HG02623 (cell line): ENCODE data around the gene GALNT9.
"Not testable (repeated sequence)": the region's sequence is repeated elsewhere in the genome, so short reads cannot be mapped to it uniquely, and the experiment has no call there.

Source experiments
- ATAC-seq: cut with Tn5 transposase; IDR thresholded peaks from one replicate; pipeline ENCODE4 v1.9.1; 2021; ENCODE audit warnings: moderate library complexity; ENCODE audit not compliant: unreplicated experiment

The GALNT9 gene

DNA sequence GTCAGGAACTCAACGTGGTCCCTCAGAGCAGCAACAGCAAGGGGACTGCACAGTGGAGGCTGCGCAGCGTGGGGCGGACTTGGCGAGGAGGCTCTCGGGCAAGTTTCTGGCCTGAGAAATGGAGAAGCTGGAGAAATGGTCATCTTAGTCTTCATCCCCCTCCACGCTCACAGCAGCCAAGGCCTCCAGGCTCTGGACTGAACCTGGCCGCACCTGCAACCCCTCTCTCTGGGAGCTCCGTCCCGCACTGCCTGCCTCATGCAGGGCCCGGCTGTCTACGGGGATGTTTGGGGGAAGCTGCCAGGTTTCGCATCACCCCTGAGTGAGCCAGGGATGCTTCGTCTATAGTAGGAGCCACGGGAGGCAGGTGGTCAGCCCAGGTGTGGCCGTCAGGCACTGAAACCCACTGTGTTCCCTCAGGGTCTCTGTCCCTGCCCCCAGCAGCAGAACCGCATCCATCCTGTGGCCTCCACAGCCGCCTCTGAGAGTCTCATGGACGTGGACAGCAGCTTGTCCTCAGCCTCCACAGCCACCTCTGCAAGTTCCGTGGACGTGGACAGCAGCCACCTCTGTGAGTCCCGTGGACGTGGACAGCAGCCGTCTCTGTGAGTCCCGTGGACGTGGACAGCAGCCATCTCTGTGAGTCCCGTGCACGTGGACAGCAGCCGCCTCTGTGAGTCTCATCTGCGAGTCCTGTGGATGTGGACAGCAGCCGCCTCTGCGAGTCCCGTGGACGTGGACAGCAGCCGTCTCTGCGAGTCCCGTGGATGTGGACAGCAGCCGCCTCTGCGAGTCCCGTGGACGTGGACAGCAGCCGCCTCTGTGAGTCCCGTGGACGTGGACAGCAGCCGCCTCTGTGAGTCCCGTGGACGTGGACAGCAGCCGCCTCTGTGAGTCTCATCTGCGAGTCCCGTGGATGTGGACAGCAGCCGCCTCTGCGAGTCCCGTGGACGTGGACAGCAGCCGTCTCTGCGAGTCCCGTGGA, 29.1 kb upstream of the GALNT9 start:
- ATAC-seq: not testable (repeated sequence)

DNA sequence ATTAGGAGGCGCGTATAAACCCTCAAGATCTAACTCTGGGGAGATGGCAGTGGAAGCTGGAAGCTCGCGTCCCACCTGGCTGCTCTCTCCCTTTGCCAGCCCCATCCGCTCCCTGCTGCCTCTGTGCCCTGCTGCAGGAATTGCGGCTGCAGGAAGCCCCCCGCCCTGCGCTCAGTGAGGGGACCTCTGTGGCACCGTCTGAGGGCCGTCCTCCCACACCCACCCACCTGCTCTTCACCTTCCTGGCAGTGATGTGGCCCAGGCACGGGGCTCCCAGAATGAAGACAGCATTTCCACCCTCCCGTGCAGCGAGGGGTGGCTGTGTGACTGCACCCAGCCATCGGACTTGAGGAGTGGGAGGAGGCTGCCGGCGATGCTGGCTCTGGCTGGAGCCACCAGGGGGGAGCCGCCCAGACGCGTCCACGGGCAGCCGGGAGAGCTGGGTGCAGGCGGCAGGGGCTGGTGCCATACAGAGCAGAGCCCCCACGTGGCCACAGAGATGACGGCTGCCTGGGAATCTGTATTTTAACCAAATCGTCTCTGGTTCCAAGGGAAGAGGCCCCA, 28.3 kb upstream of the GALNT9 start:
- ATAC-seq: no peak

DNA sequence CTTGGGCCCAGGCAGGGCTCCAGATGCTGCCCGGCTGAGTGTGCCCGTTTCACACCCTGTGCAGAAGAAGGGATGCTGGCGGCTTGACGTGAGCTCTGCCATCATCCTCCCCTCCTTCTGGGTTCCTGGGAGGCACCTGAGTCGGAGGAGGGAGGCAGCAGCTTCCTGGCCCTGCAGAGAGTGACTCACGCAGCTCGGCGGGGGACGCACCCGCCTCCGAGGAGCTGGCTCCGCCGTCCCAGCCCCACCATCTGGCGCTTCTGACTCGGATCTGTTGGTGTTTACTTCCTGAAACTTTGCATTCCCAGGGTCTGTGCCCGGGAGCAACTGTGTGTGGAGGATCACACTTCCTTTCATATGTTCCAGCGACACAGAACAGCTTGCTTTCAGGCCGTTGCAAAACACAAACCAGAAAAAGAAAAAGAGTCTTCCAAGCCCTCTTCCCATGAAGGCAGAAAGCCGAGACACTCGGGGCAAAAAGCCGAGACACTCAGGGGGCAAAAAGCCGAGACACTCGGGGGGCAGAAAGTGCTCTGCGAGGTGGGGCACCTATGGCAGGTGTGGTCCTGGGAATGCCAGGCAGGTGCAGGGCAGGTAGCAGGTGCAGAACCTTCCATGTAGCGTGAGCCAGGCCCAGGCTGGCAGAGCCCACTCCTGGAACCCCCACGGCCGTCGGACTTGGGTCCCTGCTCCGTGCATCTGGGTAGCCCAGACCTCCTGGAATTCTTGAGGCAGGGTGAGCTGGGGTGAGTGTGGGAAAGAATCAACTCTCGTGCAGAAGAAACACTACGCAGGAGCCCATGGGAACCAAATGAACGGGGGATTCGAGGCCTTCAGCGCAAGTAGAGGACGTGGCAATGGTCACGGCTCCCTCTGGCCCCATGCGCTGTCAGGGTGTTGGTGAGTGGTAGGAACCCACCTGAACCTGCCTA, 27.6 kb upstream of the GALNT9 start:
- ATAC-seq: no peak

DNA sequence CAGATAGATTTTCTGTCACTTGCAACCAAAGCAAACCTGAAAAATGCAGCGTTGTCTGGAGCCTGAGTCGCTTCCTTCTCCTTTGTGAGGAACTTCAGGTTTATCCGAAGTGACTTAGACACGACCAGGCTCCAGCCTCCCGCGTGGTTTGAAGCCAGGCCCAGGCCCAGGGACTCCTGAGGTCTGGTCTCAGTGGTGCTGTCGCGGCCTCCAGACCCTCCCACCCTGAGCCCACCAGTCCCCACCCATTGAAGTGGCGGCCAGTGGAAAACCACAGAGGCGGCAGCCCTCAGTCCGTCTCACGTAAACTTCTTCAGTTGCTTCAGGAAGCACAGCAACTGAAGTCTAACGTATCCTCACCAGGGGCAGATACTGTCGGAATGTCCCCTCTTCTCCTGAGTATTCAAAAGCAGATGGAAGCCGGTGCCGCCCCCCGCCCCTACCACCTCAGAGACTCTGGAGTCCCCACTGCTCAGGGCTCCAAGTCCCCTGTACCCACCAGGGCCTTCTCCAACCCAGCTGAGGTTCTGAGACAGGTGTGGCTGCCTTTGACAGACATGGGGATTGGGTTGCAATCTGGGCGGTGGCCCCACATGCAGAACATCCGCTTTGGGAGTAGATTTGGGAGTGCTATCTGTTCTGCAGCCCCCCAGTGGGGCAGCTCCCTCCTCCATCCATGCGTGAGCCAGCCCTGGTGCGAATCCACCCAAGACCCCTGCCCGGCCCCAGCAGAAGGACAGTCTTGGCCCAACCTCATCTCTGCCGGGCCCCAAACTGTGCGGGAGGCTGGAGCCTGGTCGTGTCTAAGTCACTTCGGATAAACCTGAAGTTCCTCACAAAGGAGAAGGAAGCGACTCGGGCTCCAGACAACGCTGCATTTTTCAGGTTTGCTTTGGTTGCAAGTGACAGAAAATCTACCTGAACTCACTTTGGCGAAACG, 26.6 kb upstream of the GALNT9 start:
- no peak for ATAC-seq

DNA sequence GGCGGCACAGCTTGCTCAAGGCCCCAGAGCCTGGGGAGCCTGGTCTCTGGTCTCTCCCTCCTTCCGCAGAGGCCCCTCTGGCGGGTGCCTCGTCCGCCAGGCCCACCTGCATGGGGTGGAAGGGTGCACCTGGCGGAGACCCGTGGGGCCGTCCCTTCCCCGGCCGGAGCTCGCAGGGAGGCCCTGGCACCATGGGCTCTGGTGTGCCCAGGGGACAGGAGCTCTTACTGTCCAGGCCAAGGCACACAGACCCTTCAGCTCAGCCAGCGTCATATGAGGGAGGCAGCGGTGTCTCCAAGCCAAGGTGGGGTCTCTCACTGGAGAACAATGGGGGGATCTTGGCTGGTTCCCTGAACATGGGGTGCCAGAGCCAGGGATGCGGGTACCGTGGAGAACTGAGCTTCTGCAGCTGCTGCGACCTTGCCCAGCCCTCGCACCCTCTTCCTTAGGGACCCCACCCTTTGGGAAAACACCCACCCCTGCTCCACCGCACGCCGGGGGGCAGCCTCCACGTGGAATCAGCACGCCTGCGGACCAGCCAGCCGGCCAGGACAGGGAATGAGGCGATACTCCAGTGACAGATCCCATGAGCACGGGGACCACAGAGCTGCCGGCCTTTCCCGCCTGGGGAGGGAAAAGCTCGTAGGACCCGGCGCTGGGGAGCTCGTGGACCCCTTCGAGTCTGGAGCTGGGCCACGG, 25.7 kb upstream of the GALNT9 start:
- ATAC-seq: no peak

DNA sequence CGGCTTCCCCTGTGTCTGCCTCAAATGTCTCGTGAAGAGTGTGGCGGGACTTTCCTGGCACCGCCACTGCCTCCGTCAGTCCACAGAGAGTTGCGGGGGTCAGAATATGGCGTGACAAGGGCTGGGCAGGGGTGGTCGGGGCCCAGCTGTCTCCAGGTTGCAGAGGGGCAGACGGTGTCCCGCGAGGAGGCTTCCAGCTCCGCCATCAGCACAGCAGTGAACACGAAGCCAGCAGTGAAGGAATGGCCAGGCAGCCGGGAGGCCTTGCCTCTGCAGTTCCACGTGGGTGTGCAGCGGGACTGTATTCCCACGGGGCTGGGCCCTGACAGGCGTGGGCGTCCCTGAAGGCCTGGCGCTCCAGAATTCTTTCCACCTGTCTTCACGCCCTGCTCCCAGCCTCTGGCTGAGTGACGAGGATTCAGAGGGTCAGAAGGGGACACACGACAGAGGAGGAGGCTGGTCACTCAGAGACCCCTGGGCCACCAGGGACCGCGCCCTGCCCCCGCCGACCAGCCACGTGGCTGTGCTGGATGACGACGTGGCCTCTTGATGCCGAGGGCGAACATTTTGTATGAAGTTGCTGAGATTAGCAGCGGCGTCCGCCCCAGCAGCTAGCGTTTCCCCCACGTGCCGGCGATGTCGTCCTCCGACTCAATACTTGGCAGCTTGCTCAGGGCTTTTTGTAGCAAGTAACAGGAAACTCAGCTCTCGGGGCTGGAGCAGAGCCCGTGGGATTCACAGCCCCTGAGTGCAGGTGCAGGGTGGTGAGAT, 25.0 kb upstream of the GALNT9 start:
- no peak for ATAC-seq

DNA sequence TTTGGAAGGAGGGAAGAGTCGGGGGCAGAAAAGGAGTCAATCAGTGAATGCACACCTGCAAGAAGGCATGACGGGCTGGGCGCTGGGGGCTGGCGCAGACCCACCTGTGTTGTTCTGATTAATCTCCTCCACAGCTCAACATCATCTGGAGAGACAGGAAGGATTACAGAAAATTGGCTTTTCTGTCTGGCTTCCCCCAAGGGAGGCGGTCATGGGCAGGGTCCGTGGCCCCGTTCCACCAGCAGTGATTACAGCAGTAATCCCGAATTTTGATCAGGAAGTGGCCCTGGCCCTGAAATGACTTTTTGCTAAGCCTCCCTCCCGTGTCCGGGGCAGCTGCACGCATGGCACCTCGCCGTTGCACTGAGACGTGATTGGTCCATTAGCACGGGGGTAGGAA, 24.4 kb upstream of the GALNT9 start:
- no peak for ATAC-seq

DNA sequence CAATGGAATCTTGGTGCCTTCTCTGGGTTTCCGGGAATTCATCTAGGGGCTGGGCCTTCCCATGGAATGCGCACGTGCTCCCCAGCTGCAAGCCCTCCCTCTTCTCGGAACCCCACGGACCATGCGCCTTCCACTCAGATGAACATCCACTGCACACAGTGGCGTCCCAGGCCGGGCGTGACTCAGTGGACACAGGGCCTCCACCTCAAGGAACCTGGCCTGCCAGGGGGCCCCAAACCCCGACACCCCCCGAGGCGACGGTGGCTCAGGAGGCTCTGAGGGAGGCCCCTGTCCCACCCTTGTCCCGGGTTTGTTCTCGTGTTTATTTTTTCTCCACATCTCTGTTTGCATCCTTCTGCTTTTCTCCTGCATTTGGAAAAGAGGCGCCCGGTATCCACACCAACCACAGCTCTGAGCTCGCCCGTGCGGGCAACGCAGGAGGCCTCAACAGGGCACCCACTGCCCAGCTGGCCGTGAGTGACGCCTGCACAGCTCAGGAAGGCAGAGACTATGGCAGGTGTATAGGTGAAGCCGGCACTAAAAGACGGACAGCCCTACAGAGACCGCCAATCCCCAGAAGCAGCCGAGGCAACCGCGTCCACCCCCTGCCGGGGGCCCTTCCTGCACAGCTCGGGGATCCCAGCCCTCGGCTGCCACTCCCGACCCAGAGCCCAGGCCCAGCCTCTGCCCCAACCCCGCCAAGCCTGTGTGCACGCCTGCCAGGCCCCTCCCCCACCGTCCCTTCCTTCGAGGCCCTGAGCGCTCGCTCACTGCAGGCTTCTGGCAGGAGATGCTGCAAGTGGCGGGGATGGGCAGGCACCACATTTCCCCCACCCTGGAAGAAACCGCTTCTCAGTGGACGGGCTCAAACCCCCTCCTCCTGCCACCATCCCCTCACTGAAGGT, 23.8 kb upstream of the GALNT9 start:
- no peak for ATAC-seq

DNA sequence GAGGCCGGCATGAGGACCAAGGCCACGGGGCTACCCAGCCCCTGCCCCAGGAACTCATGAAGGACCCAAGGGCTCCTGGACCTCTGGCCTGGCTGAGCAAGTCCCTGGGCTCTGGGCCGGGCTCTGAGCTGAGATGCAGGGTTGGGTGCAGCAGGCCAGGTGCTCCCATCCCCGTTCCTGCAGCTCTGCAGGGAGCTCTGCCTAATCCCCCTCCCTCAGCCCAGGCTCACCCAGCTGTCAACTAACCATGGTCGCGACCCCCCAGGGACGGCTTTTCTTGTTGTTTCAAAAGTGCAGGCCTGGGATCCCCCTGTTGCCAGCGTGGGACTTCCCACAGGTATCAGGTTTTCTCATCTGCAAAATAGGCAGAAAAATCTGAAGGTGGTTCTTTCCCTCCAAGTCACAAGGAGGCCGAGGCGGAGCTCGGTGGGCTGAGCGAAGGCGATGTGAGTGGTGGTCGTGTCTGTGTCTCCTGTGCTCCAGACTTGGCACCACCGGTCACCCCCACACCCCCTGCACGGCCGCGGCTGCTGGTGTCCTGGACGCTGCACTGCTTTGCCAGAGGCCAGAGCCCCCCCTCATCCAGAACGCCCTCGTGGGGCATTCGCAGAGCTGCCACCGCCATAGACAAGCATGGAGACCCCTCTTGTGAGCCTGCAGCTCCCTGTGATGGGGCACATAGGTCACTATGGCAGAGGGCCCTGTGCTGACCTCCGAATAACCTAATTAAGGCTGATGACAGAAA, 22.5 kb upstream of the GALNT9 start:
- no peak for ATAC-seq

DNA sequence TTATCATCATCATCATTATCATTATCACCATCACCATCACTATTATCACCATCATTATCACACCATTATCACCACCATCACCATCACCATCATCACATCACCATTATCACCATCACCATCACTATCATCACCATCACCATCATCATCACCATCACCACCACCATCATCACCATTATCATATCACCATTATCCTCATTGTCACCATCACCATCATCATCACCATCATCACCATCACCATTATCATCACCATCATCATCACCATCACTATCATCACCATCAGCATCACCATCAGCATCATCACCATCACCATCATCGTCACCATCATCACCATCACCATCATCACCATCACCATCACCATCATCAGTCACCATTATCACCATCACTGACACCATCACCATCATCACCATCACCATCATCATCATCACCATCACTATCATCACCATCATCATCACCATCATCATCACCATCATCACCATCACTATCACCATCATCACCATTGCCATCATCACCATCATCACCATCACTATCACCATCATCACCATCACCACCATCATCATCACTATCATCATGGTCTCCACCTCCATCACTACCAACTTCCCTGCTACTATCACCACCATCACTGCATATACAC, 20.2 kb upstream of the GALNT9 start:
- no peak for ATAC-seq

DNA sequence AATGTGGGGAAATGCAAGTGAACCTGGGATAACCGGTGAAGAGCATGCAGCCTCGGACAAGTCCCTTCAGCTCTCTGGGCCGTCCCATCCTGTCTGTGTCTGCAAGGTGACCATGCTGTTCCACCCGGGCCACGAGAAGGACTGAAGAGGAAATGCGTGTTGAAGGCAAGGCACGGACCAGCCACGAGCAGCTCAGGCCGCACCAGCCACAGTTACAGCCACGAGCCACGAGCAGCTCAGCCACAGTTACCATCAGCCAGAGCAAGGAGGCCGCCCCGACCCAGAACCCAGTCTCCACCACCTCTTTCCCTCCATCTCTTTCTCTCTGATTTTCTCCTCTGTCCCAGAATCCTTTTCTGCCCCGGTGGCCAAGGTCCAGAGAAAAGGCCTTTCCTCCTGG, 18.8 kb upstream of the GALNT9 start:
- no peak for ATAC-seq

DNA sequence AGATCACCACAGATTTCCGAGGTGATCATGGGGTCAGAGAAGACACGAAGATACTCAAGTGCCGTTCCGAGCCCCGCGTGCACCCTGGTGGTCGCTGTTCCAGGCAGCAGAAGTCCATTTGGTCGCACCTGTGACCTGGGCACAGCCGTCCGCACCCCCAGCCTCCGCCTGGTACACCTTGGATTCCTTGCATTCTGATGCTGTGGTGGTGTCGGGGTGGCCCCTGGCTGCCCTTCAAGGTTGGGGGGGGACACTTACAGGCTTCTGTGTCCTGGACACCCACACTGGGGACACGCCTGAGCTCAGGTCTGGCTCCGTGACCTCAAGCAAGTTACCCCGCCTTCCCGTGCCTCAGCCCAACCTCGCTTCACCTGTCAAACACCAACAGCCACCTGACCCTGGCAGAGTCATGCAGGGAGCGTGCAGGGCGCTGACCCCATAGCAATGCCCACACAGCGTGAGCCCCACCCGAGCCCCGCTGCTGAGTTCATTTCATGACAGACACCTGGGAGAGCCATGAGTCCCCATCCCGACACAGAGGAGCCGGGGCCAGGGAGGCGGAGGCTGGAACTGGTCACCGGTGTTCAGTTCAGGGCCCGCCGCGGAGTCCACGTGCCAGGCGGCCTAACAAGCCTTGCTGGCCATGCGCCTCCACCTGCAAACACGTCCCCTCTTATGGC, 17.9 kb upstream of the GALNT9 start:
- ATAC-seq: no peak

DNA sequence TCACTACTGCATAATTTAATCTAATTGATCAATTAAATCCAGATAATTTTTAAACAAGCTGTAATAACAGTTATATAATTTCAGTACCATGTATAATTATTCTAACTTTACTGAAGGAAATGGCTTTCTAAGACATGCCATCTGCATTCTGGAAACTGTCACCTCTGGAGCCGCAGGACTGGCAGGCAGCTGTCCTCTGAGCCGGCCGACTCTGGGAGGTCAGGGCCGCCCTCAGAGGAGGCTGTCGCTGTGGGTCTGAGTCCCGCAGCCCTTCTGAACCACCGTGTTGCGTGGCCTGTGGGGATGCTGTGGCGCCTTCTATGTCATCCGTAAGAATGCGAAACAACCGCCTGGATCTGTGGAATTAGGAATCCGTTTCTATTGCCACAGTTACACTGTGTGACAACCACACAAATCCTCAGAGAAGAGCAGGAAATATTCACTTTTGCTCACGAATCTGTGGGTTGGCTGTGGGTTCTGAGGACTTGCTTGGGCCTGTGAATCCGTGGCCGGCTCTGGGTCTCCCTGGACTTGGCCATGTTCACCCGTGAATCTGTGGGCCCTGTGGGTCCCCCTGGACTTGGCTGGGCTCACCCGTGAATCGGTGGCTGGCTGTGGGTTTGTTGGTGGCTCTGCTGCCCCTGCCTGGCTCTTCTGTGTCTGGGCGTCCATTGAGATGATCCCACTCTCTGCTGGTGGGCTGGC, 17.2 kb upstream of the GALNT9 start:
- no peak for ATAC-seq

DNA sequence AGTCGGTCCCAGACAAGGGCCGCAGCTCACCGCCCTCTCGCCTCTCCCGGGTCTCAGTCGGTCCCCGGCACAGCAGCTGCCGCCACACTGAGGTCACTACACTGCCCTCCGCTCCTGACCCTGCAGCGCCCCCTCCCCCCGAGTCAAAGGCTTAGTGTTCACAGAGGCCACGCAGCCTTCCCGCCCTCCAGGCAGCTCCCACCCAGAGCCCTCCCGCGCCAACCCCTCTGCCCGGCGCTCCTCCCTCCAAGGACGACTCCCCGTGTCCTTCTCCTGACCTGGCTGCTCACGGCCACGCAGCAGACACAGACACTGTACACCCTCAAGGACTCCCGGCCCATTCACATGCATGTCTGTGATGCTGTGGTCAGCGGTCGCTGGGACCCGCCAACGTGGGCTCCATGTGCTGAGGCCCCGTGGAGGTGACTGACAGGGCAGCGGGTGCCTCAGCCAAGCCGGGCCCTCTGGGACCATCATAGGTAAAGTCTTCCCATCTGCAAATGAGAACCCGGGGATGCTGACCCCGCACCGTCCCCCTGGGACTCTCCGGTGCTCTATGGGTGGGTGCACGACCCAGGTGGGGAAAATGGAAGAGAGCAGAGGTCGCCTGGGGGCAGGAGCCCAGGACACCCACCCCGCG, 16.3 kb upstream of the GALNT9 start:
- no peak for ATAC-seq

DNA sequence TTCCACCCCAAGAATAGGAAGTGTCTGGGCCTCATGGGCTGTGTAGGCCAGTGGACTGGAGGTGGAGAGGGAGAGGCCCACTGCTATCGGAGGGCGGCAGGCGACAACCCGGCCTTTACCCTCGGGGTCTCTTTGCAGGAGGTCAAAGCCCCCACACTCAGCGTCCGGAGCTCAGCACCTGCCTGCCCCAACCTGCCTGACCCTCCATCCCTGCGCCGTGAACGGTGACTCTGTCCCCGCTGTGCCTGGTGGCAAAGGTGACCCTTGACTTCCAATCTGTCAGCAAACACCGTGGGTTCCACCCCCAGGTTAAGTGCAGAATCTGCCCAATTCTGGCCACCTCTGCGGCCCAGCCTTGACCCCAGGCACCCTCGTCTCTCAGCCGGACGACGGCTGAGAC, 15.7 kb upstream of the GALNT9 start:
- no peak for ATAC-seq
